HG02610 (cell line): ENCODE results near the gene TMEM170B.

Experiments
- ATAC-seq: cut with Tn5 transposase; IDR thresholded peaks from one replicate; pipeline ENCODE4 v1.9.1; 2021; ENCODE audit warnings: mild to moderate bottlenecking, moderate library complexity; ENCODE audit not compliant: unreplicated experiment

Gene TMEM170B

GRCh38 chr6:11609324-11610071, 71.9 kb downstream of the TMEM170B start:
- no peak for ATAC-seq

GRCh38 chr6:11613336-11613735, 75.8 kb downstream of the TMEM170B start:
- ATAC-seq: no peak

GRCh38 chr6:11613858-11614257, 76.3 kb downstream of the TMEM170B start:
- ATAC-seq: no peak

GRCh38 chr6:11614534-11615213, 77.1 kb downstream of the TMEM170B start:
- ATAC-seq: no peak

- no peak for ATAC-seq
These were observed 77.7 kb downstream of the TMEM170B start for GRCh38 chr6:11615214-11615602.

GRCh38 chr6:11616200-11616611, 78.7 kb downstream of the TMEM170B start:
- no peak for ATAC-seq

GRCh38 chr6:11618533-11618932, 81.0 kb downstream of the TMEM170B start:
- no peak for ATAC-seq

- ATAC-seq: no peak
These were observed 83.6 kb downstream of the TMEM170B start for GRCh38 chr6:11621119-11621518.

GRCh38 chr6:11622156-11622555, 84.6 kb downstream of the TMEM170B start:
- no peak for ATAC-seq

GRCh38 chr6:11623272-11623671, 85.7 kb downstream of the TMEM170B start:
- ATAC-seq: no peak

- no peak for ATAC-seq
These were observed 87.8 kb downstream of the TMEM170B start for GRCh38 chr6:11625302-11625701.

GRCh38 chr6:11626356-11626755, 88.8 kb downstream of the TMEM170B start:
- no peak for ATAC-seq

GRCh38 chr6:11628562-11628961, 91.0 kb downstream of the TMEM170B start:
- no peak for ATAC-seq

GRCh38 chr6:11631008-11631407, 93.5 kb downstream of the TMEM170B start:
- no peak for ATAC-seq

GRCh38 chr6:11631539-11631938, 94.0 kb downstream of the TMEM170B start:
- no peak for ATAC-seq

GRCh38 chr6:11632231-11632630, 94.7 kb downstream of the TMEM170B start:
- no peak for ATAC-seq

GRCh38 chr6:11632795-11633511, 95.4 kb downstream of the TMEM170B start:
- no peak for ATAC-seq
